ENCODE results near the gene MON1A.
"Not testable (repeated sequence)": the region's sequence is repeated elsewhere in the genome, so short reads cannot be mapped to it uniquely, and the experiment has no call there.

The MON1A gene, protein sequence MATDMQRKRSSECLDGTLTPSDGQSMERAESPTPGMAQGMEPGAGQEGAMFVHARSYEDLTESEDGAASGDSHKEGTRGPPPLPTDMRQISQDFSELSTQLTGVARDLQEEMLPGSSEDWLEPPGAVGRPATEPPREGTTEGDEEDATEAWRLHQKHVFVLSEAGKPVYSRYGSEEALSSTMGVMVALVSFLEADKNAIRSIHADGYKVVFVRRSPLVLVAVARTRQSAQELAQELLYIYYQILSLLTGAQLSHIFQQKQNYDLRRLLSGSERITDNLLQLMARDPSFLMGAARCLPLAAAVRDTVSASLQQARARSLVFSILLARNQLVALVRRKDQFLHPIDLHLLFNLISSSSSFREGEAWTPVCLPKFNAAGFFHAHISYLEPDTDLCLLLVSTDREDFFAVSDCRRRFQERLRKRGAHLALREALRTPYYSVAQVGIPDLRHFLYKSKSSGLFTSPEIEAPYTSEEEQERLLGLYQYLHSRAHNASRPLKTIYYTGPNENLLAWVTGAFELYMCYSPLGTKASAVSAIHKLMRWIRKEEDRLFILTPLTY

DNA sequence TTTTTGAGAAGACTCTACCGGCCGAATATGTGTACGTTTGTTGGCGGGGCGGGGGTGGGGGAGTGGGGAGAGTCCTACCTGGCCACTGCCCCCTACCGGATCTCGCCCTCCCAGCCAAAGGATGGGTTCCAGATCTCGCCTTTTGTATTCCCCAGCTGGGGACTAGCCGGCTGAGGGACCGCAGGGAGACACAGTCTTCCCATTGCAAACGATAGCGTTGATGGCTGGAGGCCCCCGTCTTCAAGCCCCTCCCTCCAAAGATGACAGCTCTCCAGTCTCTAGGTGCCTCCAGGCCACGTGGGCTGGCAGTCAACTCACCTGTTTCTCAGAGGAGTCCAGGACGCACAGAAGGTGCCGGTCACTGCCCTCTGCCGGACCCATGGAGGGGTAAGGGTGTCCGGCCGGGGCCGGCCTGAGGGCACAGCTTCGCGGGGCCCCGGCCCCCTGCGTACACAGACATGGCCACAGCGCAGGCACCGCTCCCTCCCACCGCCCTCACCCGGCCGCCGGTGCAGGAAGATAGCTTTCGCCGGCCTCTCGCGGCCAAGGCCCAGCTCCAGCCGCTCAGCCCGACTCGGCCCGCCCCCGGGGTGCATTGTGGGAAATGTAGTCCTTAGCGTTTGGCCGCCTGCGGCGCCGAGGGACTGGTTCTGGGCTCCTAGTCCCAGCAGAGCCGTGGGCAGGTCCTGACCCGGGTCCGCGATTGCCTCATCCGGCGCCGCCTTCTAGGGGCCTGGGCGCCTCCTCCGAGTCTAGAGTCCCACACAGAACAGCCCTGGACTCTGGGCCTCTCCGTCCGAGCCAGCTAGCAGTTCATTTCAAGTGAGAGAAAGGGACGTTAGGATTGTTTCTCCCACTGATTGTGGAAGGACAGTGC is at the start of gene MON1A:
Gene MON1A, minus strand, starts transcription at position 521 of the 877 bp plus-strand sequence. CDS start 16,465 bp downstream, outside the sequence.
- peak; percentile 67 for DNase-seq

DNA sequence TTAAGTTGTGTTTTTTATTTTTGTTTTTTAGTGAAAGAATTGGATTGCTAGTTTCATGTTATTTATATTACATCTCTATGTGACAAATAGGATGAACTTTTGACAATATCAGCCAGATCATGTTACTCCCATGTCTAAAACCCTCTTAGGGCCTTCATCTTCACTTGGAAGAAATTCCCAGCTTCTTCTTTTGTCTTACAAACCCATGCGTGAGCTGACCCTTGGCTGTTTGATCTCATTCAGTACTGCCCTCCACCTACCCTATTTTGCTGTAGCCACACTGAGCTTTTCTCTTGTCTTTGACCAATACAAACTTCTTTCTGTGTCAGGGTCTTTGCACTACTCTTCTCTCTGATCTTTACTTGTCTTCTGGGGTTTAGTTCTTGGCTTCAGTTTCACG is 47.3 kb upstream of the MON1A start:
- no peak for DNase-seq

DNA sequence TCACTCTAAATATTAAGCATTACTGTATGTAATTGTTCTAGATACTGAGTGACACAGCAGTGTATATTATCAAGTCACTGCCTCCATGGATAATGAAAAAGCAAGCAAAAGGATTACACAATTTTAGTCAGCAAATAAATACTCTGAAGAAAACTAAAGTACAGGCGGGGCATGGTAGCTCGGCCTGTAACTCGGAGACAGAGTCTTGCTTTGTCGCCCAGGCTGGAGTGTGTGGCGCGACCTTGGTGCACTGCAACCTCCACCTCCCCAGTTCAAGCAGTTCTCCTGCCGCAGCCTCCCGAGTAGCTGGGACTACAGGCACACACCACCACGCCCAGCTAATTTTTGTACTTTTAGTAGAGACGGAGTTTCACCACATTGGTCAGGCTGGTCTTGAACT is 43.0 kb upstream of the MON1A start:
- DNase-seq = no peak

DNA sequence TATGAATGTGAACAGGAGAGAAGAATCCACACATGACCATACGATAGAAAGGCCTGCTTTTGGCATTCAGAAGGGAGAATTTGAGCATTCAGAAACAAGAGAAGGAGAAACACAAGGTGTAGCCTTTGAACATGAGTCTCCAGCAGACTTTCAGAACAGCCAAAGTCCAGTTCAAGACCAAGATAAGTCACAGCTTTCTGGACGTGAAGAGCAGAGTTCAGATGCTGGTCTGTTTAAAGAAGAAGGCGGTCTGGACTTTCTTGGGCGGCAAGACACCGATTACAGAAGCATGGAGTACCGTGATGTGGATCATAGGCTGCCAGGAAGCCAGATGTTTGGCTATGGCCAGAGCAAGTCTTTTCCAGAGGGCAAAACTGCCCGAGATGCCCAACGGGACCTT is 38.7 kb upstream of the MON1A start:
- DNase-seq = no peak

DNA sequence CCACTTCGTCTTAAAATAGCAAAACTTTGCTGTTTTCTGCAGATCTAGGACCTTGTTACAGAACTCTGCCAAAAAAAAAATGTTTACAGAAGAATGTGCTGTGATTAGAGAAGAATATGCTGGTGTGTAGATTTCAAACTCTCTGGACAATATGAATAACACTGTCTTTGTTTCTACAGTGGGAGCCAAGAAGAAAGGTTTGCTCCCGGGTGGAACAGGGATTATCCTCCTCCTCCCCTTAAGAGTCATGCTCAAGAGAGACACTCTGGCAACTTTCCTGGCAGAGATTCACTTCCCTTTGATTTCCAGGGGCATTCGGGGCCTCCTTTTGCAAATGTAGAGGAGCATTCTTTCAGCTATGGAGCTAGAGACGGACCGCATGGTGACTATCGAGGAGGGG is 37.7 kb upstream of the MON1A start:
- DNase-seq = no peak

DNA sequence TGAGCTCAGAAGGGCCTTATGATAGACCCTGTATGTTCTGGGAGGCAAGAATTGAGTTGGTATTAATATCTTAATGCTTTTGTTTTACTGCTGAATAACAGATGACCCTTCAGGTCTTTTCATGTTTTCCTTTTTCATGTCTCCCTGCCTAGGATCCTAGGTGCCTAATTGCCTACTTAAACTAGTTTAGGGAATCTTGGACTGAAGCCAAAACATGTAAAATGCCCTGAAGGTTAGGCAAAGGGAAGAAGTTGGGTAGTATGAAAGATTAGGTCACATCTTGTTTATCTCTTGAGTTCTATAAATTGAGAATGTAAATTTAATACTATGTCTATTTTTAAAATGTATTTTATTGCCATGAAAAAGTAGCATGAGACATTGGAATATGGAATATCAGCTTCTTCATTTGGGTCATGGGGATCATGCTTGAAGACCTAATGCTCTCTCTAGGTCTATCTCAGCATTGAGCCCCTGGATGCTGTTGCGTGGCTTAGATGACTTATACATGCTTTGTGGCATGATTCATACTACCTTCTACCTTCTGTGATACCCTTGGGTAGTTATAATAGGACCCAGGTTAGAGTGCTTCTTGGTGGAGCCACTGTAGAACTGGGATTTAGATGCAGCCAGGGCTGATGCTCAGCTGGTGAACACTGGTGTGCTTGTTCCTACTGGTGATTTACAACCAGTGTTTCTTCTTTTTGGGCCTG is 36.8 kb upstream of the MON1A start:
- no peak for DNase-seq

DNA sequence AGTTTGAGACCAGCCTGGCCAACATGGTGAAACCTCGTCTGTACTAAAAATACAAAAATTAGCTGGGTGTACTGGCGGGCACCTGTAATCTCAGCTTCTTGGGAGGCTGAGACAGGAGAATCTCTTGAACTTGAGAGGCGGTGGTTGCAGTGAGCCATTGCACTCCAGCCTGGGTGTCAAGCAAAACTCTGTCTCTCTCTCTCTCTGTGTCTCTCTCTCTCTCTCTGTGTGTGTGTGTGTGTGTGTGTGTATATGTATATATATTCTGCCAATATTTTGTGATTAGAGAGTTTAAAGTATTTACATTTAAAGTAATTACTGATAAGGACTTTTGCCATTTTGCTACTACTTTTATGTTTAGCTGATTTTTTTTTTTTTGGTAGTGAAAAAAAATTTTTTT is 26.0 kb upstream of the MON1A start:
- DNase-seq = no peak

DNA sequence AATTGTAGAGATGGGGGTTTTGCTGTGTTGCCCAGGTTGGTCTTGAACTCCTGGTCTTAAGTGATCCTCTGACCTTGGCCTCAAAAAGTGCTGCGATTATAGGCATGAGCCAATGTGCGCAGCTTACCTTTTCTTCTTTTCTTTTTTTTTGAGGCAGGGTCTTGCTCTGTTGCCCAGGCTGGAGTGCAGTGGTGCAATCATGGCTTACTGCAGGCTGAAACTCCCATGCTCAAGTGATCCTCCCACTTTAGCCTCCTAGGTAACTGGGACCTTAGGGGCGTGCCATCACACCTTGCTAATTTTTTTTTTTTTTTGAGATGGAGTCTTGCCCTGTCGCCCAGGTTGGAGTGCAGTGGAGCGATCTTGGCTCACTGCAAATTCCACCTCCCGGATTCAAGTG is 23.3 kb upstream of the MON1A start:
- no peak for DNase-seq

DNA sequence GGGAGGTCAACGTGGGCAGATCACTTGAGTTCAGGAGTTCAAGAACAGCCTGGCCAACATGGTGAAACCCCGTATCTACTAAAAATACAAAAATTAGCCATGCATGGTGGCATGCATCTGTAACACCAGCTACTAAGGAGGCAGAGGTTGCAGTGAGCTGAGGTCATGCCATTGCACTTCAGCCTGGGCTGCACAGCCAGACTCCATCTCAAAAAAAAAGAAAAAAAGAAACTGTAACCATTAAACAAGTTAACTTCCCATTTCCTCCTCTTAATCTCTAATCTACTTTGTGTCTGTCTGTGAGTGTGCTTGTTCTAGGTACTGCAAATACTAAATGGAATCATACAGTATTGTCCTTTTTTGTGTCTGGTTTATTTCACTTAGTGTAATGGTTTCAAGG is 13.0 kb upstream of the MON1A start:
- DNase-seq = no peak

DNA sequence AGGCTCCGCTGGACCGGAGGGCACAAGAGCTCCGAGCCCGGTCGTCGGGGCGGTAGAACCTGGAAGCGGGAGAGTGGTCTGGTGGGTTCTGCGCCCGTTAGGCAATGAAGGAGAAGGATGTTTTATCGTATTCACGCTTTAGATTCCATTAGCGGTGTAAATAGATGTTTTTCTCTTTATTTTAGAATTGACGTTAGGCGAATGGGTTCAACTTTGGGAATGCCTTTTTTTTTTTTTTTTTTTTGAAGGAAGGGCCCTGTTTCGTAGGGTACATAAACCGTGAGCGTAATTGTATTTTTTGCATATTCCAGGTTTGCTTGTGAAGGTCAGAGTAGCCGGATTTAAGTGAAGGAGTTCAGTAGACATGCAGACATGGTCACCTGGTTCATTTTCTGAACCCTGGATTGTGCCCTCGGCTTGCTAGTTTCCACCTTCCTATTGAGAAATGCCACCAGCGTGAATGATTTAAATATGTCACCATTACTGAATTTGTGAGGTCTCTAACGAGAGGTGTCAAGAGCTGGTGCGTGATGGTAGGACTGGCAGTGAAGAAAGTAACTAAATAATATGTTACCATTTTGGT is 11.1 kb upstream of the MON1A start:
- DNase-seq = peak; percentile 38

DNA sequence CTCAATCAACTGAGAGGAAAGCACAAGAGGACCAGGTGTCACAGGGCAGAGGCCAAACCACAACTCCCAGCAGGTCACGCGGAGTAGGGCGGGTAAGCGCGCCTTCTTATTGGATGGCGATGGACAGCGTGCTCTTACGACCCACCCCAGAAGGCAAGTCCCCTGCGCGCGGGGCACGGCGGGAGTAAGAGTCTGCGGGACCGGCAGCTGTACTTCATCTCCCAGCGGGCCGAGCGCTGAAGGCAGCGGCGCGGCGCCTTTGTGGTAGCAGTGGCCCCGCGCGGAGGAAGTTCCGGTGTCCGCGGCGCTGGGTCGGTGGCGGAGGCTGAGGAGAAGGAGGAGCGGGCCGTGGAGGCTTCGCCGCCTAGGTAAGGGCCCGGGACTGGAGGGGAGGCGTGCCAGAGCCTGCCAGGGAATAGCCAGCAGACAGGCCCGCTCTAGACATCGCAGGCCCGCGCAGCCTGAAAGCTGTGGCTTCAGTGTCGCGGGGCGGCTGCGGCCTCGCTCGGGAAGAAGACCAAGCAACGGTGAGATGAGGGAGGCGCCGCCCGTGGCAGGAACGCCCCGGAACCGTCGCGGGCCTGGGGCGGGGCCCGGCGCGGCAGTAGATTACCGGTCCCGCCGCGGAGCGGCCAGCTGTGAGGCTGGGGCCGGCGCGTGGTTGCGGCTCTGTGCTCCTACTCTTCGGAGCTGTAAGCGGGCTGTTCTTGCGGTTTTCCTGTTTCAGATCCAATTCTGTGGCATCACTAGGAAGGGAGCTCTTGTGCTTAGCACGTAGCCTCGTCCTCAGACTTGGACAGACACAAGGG is 10.5 kb upstream of the MON1A start, which contains the start of gene RBM6:
Gene RBM6, plus strand, starts transcription at position 293 of the 809 bp plus-strand sequence. CDS start 22,492 bp downstream, outside the sequence.
- DNase-seq = peak; percentile 95

DNA sequence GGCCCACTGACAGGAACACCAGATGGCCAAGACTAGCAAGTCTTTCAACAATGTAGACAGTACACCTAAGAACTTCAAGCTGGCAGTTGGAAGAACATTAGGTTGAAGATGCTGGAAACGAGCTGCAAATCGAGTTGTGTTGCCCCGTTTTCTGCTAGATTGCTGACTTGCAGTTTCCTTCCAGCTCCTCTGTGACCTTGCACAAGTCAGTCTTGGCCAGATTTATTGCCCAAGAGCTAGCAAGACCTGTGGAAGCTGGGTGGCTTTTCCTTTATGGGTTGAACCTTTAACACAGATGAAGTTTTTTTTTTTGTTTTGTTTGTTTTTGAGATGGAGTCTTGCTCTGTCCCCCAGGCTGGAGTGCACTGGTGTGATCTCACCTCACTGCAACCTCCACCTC is 7.5 kb upstream of the MON1A start:
- DNase-seq = no peak

DNA sequence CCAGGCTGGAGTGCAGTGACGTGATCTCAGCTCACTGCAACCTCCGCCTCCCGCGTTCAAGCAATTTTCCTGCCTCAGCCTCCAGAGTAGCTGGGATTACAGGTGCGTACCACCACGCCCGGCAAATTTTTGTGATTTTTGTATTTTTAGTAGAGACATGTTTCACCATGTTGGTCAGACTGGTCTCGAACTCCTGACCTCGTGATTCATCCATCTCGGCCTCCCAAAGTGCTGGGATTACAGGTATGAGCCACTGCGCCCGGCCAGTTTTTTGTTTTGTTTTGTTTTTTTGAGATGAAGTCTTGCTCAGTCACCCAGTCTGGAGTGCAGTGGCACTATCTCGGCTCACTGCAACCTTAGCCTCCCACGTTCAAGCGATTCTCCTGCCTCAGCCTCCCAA is 2.7 kb upstream of the MON1A start:
- not testable (repeated sequence) for DNase-seq

DNA sequence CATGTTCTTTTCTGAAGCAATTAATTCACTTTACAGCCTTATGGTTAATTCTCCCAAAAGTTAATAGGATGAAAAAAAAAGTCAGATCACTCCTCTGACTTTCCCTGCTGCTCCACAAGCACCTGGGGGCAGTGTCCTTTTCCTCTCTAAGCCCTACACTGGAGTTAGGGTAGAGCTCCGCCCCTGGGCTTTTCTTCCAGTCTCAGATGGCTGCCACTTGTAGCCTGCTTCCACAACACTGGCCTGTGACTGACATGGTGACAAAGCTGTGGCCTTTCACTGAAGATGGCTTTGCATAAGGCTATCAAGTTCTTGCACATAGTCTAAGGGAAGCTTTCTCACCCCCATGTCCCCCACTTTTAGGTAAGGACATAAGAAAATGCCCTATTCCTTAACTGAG is 1.3 kb upstream of the MON1A start:
- DNase-seq = peak; percentile 4

DNA sequence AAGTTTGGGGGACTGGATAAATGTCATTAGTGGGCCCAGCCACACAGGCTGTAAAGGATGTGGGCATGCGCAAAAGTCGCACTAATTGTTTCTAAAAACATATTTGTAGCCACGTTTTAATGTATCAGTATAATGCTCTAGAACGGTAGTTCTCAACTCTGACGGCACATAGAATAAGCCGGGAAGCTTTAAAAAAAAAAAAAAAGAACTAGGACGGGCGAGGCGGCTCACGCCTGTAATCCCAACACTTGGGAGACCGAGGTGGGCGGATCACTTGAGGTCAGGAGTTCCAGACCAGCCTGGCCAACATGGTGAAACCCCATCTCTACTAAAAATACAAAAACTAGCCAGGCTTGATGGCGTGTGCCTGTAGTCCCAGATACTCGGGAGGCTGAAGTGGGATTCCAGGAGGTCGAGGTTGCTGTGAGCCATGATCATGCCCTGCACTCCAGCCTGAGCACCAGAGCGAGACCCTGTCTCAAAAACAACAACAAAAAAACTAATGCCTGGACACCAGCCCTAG is 618 bp upstream of the MON1A start:
- DNase-seq = no peak

DNA sequence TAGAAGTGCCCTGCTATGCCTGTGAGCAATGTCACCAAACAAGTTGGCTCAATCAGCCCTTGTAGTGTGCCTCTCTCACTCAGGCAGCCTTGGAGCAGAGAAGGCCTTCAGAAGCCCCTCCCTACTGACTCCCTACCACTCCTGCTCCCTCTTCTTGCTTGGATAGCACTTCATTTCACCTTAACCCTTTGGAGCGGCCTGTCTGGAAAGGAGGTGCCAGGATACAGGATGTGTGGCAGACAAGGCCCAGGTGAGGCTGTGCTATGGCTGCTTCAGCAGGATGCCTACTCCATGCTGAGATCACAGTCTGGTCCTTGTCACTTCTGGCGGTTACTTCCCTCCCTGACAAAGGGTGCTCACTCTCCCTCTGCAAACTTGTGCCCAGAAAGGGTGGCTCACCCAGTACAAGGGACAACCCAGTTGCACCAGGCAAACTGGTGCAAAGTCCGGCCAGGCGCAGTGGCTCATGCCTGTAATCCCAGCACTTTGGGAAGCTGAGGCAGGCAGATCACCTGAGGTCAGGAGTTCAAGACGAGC is 1.1 kb downstream of the MON1A start:
- no peak for DNase-seq

DNA sequence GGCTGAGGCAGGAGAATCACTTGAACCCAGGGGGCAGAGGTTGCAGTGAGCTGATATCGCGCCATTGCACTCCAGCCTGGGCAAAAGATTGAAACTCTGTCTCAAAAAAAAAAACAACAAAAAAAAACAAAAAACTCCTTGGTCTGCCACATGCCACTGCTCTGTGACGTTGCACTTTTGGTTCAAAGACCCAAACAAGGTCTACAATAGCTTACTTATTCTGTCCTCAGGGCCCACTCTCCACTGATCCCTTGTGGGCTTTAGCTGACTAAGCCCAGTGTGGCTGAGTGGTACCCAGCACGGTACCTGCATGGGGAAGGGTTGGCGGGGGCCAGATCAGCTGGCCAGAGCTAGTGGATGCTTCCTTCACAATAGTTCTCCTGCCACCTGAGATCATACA is 1.8 kb downstream of the MON1A start:
- DNase-seq = no peak

DNA sequence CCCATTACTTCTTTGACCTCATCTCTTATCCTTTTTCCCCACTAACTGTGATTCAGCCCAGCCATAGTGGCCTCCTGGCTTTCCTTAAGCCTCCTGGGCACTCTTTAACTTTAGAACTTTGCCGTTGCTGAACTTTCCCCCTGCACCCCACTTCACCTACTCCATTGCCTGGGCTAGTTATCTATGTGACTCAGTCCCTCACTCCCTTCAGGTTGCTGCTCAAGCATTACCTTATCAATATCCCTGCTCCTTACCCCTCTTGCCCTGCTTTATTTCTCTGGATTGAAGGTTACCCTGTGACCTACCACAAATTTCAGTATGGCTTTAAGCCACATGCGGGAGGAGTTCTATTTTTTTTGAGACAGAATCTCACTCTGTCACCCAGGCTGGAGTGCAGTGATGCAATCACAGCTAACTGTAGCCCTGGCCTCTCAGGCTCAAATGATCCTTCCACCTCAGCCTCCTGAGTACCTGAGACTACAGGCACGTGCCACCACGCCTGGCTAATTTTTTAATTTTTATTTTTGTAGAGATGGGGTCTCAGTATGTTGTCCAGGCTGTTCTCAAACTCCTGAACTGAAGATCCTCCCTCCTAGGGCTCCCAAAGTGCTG is 3.4 kb downstream of the MON1A start:
- DNase-seq = no peak

DNA sequence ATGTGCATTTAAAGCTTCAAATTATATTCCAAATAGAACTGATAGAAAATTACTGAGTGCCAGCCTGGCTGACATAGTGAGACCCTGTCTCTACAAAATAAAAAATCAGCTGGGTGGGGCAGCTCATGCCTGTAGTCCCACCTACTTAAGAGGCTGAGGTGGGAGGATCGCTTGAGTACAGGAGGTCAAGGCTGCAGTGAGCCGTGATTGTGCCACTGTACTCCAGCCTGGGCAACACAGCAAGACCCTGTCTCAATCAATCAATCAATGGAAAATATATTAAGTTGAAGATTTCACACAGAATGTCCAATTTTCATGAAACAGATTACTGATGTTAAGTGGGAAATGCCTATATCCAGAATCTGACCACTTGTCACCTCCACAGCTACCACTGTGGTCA is 4.1 kb downstream of the MON1A start:
- no peak for DNase-seq

DNA sequence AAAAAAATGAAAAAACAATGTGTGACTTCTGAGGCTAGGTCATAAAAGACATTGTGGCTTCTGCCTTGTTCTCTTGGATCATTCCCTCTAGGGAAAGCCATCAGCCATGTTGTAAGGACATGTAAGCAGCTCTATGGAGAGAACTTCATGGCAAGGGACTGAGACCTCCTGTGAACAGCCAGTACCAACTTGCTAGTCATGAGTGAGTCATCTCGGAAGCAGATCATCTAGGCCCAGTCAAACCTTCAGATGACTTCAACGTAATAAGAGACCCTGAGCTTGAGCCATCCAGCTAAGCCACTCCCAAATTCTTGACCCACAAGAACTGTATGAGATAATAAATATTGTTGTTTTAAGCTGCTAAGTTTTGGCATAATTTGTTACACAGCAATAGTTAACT is 4.9 kb downstream of the MON1A start:
- DNase-seq = no peak
